ENCODE data around the gene UPK2. TPM values are rescaled to one million over a fixed set of nuclear protein-coding genes. Genes with fewer than 3 reads are reported as not detected.

The UPK2 gene
- polyA plus RNA-seq, 1 donor from 2014 or later: not detected

GRCh38 chr11:118921929-118922744 is 34.0 kb upstream of the UPK2 start:
- no peak for TF ChIP-seq RAD21 (conservative IDR thresholded peaks at IDR 0.05)
- no peak for TF ChIP-seq SMC3 (conservative IDR thresholded peaks at IDR 0.05; ENCODE audit: poor library complexity)
- TF ChIP-seq EP300 (conservative IDR thresholded peaks at IDR 0.05; ENCODE audit: poor library complexity, severe bottlenecking): no peak
- TF ChIP-seq MXI1 (conservative IDR thresholded peaks at IDR 0.05; ENCODE audit: poor library complexity, severe bottlenecking): no peak
- TF ChIP-seq EZH2 (IDR thresholded peaks at IDR 0.05; ENCODE audit: borderline replicate concordance, insufficient read depth, low read length, poor library complexity, severe bottlenecking): no peak
- TF ChIP-seq CTCF (IDR thresholded peaks at IDR 0.05; ENCODE audit: poor library complexity, severe bottlenecking): no peak
- TF ChIP-seq REST (IDR thresholded peaks at IDR 0.05; ENCODE audit: borderline replicate concordance): no peak
- no peak for TF ChIP-seq POLR2AphosphoS5 (IDR thresholded peaks at IDR 0.05)
- TF ChIP-seq TAF1 (IDR thresholded peaks at IDR 0.05; ENCODE audit: low read depth): no peak
- H3K4me2 ChIP-seq (ENCODE audit: low read length): peak overlapping the region; percentile 95
- peaks cover 62% of the 10 kb centered on the region for H3K79me2 ChIP-seq (replicated peaks; ENCODE audit: insufficient read depth, low read length)
- H4K20me1 ChIP-seq (ENCODE audit: insufficient read depth): peaks cover 46% of the 10 kb centered on the region
- no peaks in the 10 kb centered on the region for H3K36me3 ChIP-seq (ENCODE audit: insufficient read depth, low read length)
- H3K9me3 ChIP-seq (ENCODE audit: low read length): no peaks in the 10 kb centered on the region
- H3K9me2 ChIP-seq (ENCODE audit: insufficient read depth, low read length): no peaks in the 10 kb centered on the region
- H2AFZ ChIP-seq (ENCODE audit: low read depth, low read length): no peak overlapping the region
- no peaks in the 10 kb centered on the region for H3F3A ChIP-seq (ENCODE audit: insufficient read depth, low read length, poor library complexity, severe bottlenecking)
- no peak overlapping the region for H3K27ac ChIP-seq (ENCODE audit: low read length)
- H3K27me3 ChIP-seq (ENCODE audit: insufficient read depth, low read depth, low read length): no peaks in the 10 kb centered on the region
- peak overlapping the region; percentile 96 for H3K9ac ChIP-seq (ENCODE audit: low read length)
- H3K4me3 ChIP-seq (ENCODE audit: low read length): peak overlapping the region; percentile 100

DNA sequence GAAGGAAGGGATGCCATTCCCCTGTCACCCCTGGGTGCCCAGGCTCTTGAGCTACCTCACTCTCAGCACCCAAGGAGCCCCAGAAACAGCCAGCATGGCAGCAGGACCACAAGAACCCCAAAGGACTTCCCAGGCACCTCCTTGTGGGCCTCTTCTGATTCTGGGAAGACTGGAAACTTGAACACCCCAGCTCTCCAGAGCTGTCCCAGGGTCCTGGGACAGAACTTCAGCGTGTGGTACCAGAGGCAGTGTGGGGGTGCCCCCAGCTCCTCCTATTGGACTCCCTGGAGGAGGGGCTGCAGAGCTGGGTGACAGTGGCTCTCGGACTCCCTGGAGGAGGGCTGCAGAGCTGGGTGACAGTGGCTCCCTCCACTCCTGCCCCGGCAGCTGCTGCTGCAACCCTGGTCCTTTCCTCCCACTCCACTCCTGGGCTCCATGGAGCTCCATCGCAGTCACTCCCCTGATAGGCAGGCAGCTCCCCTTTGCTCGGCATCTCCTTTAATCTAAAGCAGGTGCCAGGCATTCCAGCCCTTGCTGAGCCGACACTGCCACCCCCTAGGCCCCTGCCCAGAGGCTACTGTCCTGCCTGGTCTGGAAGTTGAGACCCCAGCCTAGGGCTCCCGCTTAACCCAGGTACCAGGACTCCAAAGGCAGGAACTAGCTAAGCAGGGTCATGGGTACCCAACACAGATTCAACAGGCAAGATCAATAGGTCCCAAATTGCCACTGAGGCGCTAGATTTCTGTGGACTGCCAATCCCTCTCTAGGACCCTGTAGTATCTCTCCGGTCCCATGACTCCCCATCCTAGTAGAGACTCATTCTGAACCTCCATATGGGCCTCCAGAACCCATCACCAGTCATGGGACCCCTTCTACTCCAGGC is 33.1 kb upstream of the UPK2 start:
- Histone ChIP-seq H3K4me2 (ENCODE audit: low read length) (peak overlapping the region; percentile 95), H3K27me3 (ENCODE audit: insufficient read depth, low read depth, low read length) (no peaks in the 10 kb centered on the region), H3K9ac (ENCODE audit: low read length) (peak overlapping the region; percentile 96), H3K9me2 (ENCODE audit: insufficient read depth, low read length) (no peaks in the 10 kb centered on the region), H3F3A (ENCODE audit: insufficient read depth, low read length, poor library complexity, severe bottlenecking) (no peaks in the 10 kb centered on the region), H3K4me3 (ENCODE audit: low read length) (peak overlapping the region; percentile 100), H3K27ac (ENCODE audit: low read length) (no peak overlapping the region), H3K79me2 (replicated peaks; ENCODE audit: insufficient read depth, low read length) (peaks cover 62% of the 10 kb centered on the region), H3K36me3 (ENCODE audit: insufficient read depth, low read length) (no peaks in the 10 kb centered on the region), H2AFZ (ENCODE audit: low read depth, low read length) (no peak overlapping the region), H3K9me3 (ENCODE audit: low read length) (no peaks in the 10 kb centered on the region), H4K20me1 (ENCODE audit: insufficient read depth) (peaks cover 46% of the 10 kb centered on the region)
- TF ChIP-seq CTCF (IDR thresholded peaks at IDR 0.05; ENCODE audit: poor library complexity, severe bottlenecking): no peak
- TF ChIP-seq RAD21 (conservative IDR thresholded peaks at IDR 0.05): no peak
- no peak for TF ChIP-seq REST (IDR thresholded peaks at IDR 0.05; ENCODE audit: borderline replicate concordance)
- no peak for TF ChIP-seq EP300 (conservative IDR thresholded peaks at IDR 0.05; ENCODE audit: poor library complexity, severe bottlenecking)
- TF ChIP-seq SMC3 (conservative IDR thresholded peaks at IDR 0.05; ENCODE audit: poor library complexity): no peak

Measured in neural cell (in vitro differentiated cells).